AG09319 (cell line): ENCODE results near the gene TOGARAM2.

ENCODE experiments used
- DNase-seq: peaks from one replicate; pipeline ENCODE4 v3.0.0-alpha.2; 2010; ENCODE audit warnings: low read depth; ENCODE audit errors: extremely low read depth
- TF ChIP-seq, protein P1 (sequence below): IDR thresholded peaks from 2 replicates; pipeline ENCODE4 v1.5.1; 2011; ENCODE audit warnings: low read depth, mild to moderate bottlenecking, inconsistent platforms, low read length, moderate library complexity

Gene TOGARAM2

DNA sequence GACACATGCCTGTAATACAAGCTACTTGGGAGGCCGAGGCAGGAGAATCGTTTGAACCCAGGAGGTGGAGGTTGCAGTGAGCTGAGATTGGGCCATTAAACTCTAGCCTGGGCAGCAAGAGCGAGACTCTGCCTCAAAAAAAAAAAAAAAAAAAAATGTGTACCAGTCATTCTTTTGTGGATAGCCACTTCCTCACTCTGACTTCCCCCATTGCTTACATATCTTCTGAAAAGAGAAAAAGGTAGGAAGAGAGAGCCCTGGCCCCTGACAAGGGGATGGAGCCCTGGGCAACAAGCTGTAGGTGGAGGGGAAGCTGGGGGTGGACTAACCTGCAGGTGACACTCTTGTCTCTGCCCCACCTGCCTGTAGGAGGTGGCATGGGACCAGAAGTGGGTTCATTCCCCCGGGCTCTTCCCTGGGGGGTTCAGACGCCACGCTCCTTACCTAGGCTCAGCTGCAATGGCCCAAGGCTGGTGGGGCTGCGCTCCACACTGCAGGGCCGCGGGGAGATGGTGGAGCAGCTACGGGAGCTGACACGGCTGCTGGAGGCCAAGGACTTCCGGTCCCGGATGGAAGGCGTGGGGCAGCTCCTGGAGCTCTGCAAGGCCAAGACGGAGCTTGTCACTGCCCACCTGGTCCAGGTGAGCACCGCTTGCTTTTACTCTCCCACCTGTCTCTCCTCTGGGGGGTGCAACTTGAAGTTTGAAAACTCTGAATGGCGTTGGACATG, 54.1 kb downstream of the TOGARAM2 start:
- DNase-seq, result no peak
- TF ChIP-seq, protein P1, sequence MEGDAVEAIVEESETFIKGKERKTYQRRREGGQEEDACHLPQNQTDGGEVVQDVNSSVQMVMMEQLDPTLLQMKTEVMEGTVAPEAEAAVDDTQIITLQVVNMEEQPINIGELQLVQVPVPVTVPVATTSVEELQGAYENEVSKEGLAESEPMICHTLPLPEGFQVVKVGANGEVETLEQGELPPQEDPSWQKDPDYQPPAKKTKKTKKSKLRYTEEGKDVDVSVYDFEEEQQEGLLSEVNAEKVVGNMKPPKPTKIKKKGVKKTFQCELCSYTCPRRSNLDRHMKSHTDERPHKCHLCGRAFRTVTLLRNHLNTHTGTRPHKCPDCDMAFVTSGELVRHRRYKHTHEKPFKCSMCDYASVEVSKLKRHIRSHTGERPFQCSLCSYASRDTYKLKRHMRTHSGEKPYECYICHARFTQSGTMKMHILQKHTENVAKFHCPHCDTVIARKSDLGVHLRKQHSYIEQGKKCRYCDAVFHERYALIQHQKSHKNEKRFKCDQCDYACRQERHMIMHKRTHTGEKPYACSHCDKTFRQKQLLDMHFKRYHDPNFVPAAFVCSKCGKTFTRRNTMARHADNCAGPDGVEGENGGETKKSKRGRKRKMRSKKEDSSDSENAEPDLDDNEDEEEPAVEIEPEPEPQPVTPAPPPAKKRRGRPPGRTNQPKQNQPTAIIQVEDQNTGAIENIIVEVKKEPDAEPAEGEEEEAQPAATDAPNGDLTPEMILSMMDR, result no peak

DNA sequence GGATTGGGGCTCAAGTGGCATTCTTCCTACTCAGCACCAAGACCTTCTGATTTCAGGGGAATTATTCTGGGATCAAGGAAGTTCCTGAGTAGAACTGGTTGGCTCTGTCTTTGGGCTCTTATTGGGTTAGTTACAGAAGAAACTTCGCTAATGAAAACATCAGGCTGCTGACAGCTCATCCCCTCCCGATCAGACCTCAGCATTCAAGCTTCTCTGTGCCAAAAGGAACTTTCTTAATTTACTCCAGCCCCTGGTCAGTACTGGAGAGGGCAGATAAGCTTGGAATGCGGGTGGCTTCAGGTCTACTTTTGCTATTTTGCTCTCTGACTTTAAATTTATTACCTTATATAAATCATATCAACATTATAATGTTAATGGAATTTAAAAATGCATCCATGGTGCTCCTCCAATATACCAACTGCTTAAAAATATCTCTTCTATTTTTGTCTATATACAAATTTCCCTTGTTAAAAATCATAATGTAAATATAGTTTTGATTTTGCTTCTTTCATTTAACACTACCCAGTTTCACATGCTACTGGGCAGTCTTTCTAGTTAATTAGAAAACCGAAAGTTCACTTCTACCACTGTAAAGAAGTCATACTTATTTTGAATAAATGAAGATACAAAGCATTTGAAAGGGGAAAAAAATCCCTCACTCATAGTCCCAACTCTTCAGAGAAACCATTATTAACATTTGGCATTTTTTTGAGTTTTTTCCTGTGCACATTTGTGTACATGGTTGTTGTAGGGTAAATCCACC, 58.8 kb downstream of the TOGARAM2 start:
- DNase-seq, result no peak
- TF ChIP-seq, protein P1, result no peak

DNA sequence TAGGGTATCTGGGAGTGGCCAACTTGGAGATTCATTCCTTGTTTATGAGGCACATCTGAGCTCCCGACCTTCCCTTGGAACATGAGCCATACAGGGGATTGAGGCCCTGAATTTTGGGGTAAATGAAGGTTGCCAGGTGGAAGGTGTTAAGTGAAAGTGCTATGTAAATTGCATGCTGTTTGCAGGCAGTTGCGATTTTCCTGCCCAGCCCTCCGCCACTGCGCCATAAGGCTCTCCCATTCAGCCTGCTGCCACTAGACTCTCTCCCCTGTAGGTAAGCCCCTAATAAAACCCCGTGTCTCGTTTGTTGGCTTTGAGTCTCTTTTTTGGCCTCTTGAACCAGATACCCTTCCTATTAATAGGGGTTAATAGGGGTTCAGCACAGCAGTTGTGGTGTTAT, 59.5 kb downstream of the TOGARAM2 start:
- TF ChIP-seq, protein P1, result no peak

DNA sequence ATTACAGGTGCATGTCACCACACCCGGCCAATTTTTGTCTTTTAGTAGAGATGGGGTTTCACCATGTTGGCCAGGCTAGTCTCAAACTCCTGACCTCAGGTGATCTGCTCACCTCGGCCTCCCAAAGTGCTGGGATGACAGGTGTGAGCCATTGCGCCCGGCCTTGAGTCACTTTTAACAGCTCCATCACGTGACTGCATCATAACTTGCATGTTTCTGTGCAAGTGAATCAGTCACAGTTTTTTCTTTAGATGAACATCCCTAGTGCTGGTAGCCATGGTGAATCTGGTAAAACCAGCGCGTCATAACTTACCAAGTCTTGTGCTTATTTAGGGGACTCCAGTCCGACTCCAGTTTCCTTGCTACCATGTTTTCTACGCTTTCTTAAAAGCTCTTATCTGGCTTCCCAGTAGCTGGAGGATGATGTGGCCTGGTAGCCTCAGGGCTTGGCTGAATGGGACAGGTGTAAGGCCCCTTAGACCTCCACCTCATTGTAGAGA, 60.1 kb downstream of the TOGARAM2 start:
- no peak for DNase-seq
- TF ChIP-seq, protein P1, result no peak

More for the DNA sequence above, 59.5 kb downstream of the TOGARAM2 start:
- DNase-seq, result no peak

DNA sequence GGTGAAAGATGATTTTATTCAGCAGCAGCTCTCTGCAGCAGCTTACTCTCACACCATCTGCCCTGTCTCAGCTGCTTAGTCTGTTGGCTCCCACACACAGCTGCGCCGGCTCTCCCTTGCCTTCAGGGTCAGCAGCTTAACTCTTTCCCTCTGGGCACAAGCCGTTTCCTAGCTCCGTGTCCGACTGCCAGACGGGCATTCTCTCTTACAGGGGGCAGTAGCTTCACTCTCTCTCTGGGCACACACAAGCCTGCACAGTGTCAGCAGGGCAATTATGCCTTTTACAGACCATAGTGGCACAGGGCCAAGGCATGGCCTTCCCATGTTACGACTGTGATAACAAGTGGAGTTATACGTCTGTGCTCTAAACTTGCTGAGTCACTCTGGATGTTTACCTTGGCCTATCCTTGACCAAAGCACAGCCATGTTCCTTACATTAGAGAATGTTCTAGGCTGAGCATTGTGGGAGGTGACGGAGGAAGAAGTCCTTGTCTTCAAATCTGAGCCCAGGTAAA, 61.5 kb downstream of the TOGARAM2 start:
- no peak for DNase-seq
- TF ChIP-seq, protein P1, result no peak

DNA sequence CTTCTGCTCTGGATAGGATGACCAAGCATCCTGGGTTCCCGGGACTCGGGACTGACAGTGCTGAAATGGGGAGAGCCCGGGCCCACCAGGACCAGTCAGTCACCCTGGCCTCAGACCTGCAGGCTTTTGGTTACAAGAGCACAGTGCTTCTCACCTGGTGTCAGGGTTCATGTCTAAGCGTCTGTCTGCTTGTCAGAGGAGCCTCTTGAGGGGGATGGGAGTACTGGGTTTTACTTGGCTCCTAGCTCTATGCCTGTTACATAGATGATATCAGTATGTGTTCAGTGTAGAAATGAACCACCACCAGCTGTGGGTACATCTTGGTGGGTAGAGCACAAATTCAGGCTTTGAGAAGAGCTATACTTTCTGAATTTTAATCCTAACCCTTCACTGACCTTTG, 63.4 kb downstream of the TOGARAM2 start:
- no peak for DNase-seq
- TF ChIP-seq, protein P1, result no peak

DNA sequence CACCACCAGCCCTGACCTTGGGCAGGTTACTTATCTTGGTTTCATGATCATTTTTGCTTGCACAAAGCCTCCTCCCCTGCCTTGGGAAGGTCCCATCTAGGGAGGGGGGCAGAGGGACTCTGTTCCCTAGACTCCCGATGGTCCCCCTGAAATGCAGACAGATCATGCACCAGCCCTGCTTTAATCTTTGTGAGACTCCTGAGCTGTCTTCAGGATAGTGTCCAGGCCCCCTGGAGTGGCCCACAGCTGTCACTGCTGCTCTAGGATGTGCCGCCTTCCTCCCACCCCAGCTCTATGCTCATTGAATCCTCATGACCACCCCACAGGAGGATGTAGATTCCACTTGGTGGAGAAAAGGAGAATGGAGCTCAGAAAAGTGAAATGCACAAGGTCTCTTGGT, 65.2 kb downstream of the TOGARAM2 start:
- DNase-seq, result no peak
- TF ChIP-seq, protein P1, result no peak
